ENCODE results near the gene MTPN.

Gene MTPN

DNA sequence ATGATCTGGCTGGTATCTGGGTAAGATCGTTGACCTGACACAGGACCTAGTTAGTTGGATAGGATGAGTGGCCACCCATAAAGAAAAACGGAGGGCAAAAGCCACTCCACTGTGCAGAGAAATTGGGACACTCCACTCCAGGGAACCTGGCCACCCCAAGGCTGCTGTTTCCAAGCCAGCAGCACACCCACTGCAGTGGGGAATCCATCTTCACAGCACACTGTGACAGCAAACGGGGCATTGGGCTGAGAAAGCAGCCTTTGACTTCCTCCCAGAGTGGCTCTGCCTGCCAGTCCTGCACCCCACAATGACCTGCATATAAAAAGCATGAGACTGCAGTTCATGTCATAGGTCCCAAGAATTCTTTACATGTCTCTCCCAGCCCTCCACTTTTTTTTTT is 52.9 kb downstream of the MTPN start:
- no peak for DNase-seq

DNA sequence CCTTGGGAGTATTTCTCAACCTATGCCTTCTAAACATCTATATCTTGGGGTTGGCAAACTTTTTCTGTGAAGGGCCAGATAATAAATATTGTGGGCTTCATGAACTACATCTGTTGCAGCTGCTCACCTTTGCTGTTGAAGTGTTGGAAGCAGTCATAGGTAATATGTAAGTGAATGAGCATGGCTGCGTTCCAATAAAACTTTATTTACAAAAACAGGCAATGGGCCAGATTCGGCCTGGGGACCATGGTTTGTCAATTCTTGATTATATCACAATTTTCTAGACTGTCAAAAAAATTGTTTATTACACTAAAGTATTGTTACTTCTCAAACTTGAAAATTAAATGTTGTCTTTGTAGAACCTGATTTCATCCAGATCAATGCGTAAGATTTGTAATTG is 54.9 kb downstream of the MTPN start:
- DNase-seq = no peak

DNA sequence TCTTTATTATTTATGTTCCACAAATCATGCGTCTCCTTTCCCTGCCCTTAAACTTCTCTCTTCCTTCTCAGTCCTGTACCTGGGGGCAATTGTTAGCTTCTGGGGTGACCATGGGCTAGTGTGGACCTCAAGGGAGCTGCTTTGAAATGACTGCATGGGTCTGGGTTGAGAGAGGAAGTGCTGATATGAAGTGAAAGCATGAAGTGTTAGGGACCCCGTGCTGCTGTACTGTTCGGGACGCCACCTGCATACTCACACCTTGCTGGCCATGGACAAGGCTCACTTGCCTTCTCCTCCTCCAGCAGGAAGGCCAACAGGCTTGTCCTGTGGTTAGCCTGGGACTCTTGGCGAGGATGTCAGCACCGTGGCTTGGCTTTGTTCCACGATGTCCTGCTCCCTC is 56.7 kb downstream of the MTPN start:
- no peak for DNase-seq

DNA sequence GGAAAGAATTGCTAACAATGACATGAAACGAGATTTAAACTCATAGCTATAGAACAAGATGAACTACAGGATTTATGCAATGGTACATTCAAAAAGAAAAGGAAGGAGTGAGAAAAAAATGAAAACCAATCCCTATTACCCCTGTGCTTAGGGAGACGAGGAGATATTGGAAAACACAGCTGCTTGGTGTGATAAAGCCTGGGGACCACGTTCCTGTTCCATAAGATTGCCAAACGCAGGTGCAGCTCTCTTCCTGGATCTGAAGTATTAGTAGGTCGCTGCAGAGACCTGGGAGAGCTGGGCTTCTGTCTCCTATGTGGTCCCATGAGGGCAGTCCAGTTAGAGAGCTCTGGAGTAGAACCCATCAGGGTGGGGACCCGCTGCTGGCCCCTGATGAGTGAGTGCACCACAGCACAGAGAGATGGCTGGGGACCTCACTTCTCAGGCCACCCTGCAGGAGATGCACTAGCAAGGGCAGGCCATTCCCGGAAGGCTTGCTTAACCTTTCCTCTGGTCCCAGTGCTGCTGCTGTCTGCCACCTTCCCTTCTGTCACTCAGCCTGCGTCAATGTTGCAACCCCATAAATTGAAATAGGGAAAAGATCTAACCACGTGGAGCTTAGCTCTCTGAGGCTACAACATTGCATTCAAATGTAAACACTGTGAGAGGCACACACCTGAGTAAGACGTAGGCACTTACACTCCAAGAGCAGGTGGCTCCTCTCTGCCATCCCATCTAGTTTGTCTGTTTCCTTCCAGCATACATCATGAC is 57.9 kb downstream of the MTPN start:
- no peak for DNase-seq

DNA sequence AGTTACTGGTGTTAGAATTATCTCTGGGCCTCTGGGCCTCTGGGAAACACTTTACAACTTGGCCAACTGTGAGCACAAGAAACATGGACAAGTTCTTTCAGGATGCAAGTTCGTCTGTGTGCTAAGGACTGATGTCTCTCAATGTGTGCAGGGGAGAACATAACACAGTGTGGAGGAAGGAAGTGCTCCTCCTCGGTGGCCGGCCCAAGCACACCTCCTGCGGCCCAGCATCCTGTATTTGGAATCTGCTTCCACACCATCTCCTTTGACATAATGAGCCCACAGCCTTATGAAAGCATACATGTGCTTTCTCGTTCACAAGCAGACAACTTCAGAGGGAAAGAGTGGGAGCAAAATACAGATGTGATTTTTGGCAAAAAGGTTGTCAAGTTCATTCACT is 59.0 kb downstream of the MTPN start:
- DNase-seq = no peak

DNA sequence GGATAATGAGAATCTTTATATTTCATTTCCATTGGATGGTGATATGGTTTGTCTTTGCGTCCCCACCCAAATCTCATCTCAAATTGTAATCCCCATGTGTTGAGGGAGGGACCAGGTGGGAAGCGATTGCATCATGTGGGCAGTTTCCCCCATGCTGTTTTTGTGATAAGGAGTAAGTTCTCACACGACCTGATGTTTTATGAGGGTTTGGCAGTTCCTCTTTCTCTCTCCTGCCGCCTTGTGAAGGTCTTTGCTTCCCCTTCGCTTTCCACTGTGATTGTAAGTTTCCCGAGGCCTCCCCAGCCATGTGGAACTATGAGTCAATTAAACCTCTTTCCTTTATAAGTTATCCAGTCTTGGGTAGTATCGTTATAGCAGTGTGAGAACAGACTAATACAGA is 59.4 kb downstream of the MTPN start:
- DNase-seq = peak; percentile 82

DNA sequence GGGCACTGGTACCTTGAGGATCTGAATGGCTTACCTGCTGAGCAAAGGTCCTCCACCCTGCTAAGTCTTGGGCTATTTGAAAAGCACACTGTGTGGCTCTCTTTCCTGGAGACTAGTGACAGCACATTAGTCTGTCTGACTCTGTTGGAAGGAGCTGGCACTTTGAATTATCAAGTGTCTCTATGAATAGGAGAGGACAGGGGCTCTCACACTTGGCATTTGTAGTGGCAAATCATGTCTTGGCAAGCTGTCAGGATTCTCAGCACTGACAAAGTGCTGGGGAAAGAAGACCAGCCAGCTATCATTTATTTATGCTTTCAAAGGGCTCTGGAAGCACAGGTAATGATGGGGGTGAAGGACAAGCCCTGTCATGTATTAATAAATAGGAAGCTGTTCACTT is 62.8 kb downstream of the MTPN start:
- DNase-seq = no peak

DNA sequence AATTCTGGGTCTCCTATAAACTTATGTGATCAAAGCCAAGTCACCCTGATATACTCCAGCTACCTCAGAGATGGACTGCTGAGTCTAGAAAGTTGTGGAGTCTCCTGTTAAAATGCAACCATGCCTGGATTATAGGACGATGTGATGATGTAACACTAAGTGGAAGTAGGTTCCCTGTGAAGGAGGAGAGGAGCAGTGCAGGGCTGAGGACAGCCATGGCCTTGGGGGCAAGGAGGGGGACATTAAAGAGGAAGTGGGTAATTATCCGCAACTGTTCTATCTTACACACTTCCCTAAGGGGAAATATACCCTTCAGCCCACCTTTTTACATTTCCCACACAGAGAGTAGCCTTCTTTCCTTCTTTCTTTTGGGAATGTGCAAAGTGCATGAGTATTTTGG is 63.8 kb downstream of the MTPN start:
- DNase-seq = peak; percentile 25

DNA sequence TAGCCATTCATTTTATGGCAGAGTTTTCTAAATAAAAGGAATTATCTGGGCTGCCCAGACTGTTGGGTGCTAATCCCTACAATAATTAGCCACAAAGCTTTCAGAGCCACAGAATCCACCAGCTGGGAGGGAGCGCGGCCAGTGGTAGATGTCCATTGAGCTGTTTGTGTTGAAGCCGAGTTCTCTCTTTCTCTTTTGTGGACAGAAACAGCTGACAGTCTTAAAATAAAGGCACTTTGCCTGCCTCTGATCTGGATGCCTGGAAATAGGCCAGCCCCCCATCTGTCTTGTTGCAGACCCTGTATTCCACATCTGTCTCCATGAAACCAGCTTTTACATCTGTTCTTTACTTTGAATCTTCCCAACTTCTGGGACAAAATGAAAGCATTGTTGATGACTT is 66.1 kb downstream of the MTPN start:
- no peak for DNase-seq

DNA sequence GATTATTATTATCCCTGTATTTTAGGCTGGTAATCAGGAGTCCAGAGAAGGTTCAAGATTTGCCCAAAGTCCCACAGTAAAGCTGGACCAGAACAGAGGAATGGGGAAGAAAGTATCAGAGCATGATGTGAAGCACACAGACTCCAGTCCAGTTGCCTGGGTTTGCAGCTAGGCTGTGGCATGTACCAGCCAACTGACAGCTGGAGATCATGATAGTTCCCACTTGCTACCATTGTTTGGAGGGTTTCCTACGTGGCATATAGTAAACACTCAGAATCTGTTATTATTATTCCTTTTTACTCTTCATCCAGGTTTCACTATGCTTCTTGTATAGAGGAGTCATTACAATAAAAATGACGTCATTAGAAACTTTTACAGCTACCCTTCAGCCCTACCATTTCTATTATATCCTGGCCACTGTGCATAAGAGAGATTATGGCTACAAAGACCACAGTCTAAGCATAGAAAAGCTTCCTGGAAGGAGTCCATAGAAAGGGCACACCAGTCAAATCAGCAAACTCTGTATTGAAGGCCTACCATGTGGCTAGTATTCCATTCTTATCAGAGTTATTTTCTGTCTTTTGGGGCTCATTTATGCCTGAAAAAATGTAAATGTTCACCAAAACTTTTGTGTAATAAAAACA is 66.6 kb downstream of the MTPN start:
- no peak for DNase-seq

DNA sequence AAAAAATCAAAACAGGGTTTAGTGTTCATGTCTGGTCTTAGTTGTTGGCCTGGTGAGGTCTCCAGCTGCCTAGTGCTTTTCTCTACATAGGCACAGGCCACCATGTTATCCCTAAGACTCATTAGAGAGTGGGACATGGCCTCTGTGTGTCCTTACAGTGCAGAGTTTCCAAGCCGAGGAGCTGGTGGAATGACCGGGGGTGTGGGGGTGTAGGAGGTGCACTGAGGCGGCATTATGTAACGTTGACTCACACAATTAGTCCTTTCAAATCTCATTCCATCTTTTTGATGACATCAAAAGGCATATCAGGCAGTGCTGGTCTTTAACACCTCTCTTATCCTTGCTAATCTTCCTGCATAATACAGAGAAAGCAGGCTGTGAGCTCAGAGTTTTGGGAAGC is 71.3 kb downstream of the MTPN start:
- DNase-seq = no peak

DNA sequence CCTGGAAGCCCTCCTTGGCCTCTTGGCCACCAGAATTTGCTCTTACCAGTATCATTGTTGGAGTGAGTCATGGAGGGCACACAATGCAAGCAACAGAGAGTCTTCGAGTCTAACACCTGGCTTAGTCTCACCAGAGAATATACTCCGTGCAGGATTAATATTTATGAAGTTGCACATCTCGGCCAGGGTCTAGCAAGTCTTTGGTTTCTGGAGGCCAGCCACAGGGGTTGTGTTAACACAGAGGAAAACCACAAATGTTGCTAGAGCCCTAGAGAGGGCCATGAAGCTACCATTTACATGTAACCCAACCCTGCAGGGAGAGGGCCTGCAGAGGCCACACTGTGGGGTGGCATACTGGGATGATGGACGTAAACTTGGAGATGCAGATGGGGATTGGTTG is 71.8 kb downstream of the MTPN start:
- peak; percentile 47 for DNase-seq

DNA sequence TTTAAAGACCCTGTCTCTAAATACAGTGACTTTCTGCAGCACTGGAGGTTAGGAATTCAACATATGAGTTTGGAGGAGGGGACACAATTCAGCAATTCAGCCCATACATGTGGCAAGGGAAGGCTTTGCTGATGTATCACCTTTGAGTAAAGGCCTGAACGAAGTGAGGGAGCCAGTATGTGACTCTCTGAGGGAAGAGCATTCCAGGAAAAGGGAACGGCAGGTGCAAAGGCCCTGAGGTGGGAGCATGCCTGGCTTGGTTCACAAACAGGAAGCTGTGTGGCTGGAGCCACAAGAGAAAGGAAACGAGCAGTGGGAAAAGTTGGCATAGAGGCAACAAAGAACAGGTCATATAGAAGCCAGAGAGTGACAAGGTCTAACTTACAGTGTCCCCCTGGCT is 72.9 kb downstream of the MTPN start:
- DNase-seq = no peak

DNA sequence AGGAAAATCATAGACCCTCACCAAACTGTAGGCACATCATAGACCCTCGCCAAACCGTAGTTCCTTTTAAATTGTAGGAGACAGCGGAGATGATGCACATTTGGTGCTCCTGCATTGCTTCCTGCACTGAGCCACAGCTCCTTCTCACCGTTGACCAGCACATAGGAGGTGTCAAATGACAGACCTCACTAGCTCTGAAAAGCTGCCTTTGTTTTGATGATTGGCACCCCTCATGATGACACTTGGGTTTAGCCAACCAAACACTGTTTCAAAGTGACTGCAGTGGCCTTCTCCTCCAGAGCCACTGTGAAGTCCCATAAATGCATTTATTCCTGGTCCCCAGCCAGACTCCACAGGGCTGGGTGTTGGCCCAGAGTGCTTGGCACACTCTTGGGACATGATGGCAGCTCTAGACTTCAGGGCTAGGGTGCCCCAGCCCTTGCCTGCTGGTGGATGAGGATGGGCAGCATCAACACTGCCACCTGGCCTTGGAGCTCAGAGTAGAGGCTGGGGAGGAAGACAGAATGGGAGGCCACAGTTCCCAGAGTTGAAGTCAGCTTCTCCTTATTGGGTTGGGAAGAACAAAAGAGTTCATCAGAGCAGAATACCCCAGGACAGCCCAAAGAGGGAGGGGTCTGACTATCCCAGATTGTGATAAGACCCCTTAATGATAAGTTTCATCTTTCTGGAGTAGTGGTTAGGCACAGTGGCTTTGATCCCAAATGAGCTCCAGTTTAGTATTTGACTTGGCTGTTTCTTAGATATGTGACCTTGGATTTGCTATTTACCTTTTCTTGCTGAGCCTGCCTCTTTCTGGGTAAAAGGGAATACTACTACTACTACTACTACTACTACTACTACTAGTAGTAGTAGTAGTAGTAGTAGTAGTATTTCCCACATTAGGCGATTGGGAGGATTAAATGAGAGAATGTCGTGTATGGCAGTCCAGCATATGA is 75.3 kb downstream of the MTPN start:
- no peak for DNase-seq

DNA sequence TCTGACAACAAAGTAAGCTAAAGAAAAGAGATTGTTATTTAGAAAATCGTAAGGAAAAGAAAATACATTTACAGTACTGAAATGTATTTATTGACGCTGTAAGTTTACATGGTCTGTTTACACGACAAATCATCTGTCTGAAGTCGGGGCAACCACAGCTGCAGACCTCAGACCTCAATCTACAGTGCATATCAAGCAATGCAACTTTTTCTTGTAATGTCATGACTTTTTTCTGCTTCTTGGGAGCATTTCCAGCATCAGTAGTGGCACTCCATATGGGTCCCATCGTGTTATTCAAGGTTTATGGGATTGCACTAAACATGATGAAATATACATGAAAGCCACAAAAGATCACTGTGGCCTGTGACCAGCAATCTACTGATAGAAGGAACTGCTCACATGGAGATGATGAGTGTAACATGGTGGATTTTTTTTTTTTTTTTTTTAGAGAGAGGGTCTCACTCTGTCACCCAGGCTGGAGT is 77.1 kb downstream of the MTPN start:
- DNase-seq = no peak

DNA sequence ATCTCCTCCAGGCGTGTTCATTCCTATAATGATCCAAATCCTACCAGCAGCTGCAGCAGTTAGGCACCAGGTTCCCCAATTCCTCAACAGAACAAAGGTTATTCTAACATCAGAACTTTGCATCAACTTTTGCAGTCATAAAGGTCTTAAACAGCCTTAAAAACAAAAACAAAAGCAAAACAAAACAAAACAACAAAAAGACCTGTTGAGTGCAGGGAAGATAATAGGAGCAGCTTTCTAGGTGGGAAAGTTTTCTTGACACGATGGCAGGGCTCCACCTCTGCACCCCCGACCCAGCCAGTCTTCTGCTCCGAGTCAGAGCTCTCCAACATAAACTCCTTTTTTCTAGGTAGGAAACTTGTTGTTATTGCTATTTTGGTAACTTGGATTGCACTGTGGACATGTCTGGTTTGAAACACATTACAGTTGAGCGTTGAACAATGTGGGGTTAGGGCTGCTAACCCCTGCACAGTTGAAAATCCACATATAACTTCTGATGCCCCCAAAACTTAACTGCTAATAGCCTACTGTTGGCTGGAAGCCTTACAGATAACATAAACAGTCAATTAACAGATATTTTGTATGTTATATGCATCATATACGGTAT is 77.6 kb downstream of the MTPN start:
- no peak for DNase-seq

DNA sequence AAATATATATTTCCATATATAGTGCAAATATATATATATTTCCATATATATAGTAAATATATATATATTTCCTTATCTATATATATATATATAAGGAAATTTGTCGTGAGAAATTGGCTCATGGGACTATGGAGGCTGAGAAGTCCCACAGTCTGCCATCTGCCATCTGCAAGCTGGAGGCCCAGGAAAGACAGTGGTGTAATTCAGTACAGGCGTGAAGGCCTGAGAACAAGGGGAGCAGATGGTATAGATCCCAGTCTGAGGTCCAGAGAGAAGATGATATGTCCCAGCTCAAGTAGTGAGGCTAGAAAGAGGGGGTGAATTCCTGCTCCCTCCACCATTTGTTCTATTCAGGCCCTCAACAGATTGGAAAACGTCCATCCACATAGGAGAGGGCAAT is 78.9 kb downstream of the MTPN start:
- no peak for DNase-seq

DNA sequence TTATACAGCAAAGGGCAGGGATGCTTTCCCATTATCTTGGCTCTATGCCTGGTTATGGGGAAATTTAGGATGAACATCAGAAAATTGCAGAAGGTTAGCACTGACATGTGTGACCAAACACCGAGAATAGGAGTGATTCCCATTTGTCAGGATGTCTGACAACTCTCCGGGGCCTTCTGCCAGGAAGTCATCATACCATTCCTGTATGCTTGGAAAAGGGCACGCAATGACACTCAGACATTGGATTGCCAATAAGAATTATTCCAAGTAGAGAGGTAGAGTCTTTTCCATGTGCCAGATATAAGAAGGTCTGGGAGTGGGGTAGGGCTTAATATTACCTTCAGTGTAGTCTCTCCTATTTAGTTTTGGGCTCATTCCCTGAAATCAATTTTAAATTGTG is 82.3 kb downstream of the MTPN start:
- DNase-seq = no peak

DNA sequence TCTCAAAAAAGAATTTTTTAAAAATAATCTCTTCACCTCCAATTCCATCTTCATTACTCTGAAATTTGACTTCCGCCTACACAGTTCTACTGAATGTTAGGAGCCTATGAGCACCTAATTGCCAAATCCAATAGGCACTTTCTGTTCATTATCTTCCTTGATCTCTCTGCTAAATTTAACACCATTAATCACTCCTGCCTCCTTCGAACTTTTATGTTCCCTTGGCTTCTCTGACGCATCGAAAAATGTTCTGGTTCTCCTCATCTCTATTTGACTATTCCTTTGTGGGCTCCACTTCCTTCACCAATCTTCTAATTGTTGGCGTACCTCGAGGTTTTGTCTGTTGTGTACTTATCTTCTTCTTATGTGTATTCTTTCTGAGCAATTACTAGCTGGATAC is 87.3 kb downstream of the MTPN start:
- no peak for DNase-seq

DNA sequence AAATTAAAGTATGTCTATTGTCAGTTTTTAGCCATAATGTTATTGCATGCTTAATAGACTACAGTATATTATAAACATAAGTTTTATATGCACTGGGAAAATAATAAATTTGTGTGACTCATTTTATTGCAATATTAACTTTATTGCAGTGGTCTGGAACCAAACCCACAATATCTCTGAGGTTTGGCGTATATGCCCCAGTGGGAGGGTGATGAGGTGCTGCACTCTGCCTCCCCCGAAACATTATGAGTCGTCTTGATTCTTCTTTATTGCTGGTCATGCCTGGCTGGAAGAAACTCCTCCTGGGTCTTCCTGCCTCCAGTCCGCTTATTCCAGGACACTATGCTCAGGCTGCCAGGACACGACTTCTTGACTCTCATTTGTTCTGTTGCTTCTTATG is 88.4 kb downstream of the MTPN start:
- DNase-seq = no peak

DNA sequence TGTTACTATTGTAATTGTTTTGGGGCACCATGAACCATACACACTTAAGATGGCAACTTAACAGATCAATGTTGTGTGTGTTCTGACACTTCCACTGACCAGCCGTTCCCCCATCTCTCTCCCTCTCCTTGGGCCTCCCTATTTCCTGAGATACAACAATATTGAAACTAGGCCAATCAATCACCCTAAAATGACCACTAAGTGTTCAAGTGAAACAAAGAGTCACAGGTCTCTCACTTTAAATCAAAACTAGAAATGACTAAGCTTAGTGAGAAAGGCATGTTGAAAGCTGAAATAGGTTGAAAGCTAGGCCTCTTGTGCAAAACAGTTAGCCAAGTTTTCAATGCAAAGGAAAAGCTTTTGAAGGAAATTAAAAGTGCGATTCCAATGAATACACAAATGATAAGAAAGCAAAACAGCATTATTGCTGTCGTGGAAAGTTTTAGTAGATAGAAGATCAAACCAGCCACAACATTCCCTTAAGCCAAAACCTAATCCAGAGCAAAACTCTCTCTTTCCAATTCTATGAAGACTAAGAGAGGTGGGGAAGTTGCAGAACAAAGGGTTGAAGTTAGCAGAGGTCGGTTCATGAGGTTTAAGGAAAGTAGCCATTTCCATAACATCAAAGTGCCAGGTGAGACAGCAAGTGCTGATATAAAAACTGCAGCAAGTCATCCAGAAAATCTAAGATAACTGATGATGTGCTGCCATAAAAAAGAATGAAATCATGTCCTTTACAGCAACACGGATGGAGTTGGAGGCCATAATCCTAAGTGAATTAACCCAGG is 90.6 kb downstream of the MTPN start:
- DNase-seq = no peak

DNA sequence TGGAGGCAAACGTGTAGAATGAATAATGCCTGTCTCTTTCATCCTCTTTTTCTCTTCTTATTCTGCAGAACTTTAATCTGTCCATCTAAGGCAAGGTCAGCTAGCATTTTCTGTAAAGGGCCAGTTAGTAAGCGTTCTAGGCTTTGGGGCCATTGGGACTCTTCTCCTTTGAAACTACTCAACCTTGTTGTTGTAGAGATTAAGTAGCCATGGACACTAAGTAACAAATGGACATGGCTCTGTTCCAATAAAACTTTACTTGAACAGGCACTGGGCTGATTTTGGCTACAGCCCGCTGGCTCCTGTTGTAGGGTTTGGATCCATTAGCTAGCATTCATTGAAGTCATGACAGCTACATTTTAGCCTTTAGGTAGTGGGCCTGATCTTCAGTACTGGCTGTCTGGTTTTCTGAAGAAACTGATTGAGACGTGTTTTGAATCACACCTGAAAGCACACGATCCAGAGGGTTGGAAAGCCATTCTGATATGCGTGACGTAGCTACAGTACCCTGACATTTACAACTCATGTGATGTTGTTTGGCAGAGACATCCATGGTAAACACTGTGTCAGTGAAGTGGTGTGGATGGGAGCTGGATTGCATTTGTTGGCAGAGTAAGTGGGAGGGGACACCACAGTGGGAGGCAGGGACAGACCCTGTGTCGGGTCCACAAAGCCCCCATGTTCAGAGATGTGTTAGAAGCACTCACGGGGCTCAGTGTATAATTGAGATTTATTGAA is 92.5 kb downstream of the MTPN start:
- no peak for DNase-seq
